Measurements from ENCODE around the gene FNTB.

The FNTB gene

GRCh38 chr14:64990296-64990695 lies 3.6 kb downstream of the FNTB start:
- no peak for TF ChIP-seq CTCF (IDR thresholded peaks at IDR 0.05)

GRCh38 chr14:64990939-64991338 lies 4.2 kb downstream of the FNTB start:
- TF ChIP-seq CTCF (IDR thresholded peaks at IDR 0.05), result no peak

GRCh38 chr14:64992328-64992885 lies 5.7 kb downstream of the FNTB start:
- TF ChIP-seq CTCF (IDR thresholded peaks at IDR 0.05), result no peak

- no peak for TF ChIP-seq CTCF (IDR thresholded peaks at IDR 0.05)
Measured at GRCh38 chr14:64993266-64993930, 6.7 kb downstream of the FNTB start.

GRCh38 chr14:64994540-64994939 lies 7.8 kb downstream of the FNTB start:
- TF ChIP-seq CTCF (IDR thresholded peaks at IDR 0.05), result no peak

- no peak for TF ChIP-seq CTCF (IDR thresholded peaks at IDR 0.05)
Measured at GRCh38 chr14:64995291-64995690, 8.6 kb downstream of the FNTB start.

- no peak for TF ChIP-seq CTCF (IDR thresholded peaks at IDR 0.05)
Measured at GRCh38 chr14:64997108-64997794, 10.6 kb downstream of the FNTB start.

Data from LNCAP (cell line).